HG02852 (cell line): ENCODE measurements around the gene SH3BP5.

ENCODE experiments used
- ATAC-seq: cut with Tn5 transposase; IDR thresholded peaks from one replicate; pipeline ENCODE4 v1.9.1; 2021; ENCODE audit warnings: mild to moderate bottlenecking, moderate library complexity; ENCODE audit not compliant: unreplicated experiment

SH3BP5 gene

DNA sequence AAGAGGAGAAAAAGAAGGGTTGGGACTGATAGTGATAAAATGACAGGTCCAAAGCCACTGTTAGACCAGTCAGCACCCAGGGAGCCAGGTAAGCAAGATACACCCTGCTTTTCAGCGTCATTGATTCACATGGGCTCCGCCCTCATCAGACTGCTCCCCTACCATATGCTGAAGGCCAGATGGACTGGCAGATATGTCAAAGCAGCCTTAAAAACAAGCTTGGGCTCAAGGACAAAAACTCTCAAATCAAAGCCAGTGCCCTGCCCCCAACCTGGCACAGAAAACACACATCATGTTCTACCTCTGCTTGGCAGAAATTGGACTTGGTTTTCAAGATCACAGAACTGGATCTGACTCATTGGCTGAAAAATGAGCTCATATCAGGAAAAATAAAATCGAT is 33.4 kb downstream of the SH3BP5 start:
- no peak for ATAC-seq

DNA sequence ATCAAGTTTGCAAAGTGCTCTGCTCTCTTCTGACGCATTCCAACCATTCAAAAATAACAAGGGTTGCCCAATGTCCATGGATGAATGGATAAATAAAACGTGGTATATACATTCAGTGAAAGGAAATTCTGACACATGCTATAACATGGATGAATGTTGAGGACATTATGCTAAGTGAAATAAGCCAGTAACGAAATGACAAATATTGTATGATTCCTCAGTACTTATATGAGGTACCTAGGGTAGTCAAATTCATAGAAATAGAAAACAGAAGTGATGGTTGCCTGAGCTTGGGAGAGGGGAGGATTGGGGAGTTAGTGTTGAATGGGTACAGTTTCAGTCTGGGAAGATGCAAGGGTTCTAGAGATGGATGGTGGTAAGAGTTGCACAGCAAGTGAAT is 33.9 kb downstream of the SH3BP5 start:
- ATAC-seq: no peak

DNA sequence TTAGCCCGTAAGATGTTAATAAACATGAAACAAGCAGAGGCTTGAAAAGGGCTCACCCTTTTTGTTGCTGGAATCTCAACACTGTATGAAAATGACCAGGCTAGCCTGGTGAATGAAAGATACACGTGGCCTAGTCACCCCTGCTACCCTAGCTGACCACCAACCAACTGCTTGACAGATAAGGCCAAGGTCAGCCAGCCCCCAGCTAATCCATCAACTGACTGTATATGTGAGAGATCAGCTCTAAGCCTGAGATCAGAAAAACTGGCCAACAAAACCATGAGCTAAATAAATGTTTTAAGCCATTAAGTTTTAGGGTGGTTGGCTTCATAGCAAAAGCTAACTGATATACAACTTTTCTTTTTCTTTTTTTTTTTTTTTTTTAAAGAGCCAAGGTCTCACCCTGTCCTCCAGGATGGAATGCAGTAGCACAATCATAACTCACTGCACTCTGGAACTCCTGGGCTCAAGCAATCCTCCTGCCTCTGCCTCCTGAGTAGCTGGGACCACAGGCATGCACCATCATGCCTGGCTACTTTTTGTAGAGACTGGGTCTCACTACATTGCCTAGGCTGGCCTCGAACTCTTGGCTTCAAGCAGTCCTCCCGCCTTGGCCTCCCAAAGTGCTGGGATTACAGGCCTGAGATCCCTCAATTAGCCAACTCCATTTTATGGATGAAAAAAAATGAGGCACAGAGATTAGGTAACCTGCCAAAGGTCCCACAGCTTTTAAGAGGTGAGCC is 34.6 kb downstream of the SH3BP5 start:
- no peak for ATAC-seq

DNA sequence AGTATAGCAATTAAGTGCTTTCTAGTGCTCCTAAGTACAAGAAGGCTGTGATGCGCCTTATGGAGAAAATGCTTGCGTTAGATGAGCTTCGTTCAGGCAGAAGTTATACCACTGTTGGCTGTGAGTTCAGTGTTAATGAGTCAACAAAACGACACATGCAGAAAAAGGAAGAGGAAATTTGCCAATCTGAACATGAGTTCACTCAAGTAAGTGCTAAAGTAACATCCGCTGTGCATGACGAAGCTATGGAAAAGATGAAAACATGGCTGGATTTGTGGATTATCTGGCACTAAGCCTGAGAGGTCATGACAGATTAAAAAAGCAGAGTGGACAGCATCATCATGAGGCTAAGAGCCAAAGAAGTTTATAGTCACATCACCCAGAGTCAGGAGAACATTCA is 36.9 kb downstream of the SH3BP5 start:
- no peak for ATAC-seq

GRCh38 chr3:15294929-15295328 is 37.5 kb downstream of the SH3BP5 start:
- ATAC-seq: no peak

DNA sequence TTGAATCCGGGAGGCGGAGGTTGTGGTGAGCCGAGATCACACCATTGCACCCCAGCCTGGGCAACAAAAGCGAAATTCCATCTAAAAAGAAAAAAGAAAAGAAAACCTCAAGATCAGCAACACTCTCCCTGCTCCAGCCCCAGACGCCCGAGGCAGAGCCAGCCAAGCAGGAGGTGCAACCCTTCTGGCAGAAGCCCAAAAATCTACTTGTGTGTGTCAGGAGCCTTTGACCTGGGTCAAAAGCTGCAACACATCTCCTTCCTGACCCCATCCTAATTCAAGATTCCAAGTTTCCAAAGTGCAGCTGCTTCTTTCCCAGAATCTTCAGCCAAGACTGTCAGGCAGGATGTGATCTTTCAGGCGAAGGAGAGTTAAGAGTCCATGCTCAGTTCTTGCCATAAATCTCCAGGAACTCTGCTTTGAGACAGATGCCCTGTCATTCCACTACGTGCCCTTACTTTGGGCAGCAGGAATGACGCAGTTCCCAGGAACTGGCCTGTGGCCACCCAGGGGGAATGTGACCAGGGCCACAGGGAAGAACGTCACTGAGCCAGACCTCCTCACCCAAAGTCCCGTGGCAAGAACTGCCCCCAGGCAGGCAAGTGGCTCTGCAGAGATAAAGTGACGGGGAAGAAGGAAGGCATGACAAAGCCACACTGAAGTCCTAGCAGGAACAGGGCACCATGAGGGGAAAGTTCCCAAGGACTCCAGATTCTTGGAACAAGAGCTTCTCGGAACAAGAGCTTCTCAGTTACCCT is 39.4 kb downstream of the SH3BP5 start:
- ATAC-seq: no peak

DNA sequence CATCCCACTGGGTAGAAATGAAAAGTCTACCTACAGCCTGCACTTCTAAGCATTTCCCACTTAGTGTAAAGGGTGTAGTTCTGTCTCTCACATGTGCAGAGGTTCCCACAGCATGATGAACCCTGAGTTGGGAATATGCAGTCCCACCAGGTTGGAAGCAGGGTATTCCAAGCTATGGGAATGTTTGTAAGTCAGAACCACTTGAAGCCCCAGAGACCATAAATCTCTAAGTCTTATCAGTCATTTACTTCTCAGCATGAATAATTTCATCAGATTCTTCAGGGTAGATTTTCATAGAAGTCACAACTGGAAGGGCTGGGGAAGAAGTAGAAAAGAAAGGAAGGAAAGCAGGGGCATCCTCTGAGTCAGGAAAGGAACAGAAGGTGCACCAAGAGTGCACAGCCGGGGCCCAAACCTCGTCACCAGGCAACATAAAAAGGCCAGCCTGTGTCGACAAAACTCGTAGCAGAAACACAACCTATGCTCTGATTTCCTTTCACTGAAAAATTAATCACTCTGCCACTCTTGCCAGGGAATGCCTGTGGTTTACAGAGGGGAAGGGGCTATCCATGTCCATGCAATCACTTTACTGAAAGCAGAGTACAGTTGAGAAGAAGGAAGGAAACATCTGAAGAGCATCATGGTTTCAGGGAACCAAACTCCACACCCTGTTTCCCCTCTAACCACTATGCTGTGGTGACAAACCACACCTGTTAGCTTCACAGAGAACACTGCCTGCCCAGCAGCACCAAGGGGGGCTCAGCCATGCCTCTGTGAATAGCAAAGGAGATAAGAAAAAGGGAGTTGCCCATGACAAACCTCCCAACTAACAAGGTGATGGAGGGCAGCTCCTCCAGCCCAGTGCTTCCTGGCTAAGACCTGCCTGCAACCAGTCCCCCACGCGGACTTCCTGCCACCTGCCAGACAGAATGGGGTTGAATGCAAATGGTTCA is 40.5 kb downstream of the SH3BP5 start:
- peak; percentile 83 for ATAC-seq

DNA sequence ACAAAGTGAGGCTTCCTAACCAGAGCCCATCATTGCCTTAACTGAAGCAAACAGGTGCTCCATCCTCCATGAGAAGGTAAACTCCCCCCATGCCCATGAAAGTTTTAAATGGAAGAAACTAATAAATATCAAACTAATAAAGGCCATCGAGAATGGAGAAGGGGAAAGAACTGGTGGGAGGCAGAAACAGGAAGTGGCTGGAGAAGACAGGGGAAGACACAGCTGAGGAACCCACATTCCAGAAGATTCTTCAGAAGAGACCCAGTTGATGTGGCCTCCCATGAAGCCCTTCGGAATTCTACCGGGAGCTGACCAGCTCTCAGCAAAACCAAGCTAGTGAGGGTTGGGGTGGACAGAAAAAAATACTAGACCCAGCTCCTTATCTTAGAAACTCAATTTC is 41.6 kb downstream of the SH3BP5 start:
- no peak for ATAC-seq

GRCh38 chr3:15289661-15290060 is 42.7 kb downstream of the SH3BP5 start:
- no peak for ATAC-seq

DNA sequence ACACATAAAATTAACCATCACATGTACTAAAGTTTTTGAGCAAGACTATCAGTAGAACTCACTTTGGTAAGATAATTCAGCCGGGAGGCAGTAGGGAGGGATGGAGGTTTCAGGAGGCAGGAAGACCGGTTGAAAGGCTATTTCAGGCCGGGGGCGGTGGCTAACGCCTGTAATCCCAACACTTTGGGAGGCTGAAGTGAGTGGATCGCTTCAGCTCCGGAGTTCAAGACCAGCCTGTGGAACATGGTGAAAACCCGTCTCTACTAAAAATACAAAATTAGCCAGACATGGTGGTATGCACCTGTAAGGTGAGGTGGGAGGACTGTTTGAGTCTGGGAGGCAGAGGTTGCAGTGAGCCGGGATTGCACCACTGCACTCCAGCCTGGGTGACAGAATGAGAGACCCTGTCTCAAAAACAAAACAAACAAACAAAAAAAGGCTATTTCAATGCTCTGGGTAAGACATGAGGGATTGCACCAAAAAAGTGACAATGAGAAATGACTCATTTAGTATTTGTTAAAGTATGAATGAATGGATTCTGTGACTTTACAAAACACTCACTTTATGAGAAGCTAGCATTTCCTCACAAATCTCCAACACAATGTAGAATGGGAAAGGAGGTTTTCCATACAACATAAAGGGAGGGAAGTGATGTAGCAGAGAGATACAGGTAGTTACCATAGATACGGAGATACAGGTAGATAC is 43.9 kb downstream of the SH3BP5 start:
- ATAC-seq: no peak

- ATAC-seq: no peak
These were observed 44.6 kb downstream of the SH3BP5 start for GRCh38 chr3:15287565-15288330.

- ATAC-seq: no peak
These were observed 46.4 kb downstream of the SH3BP5 start for GRCh38 chr3:15286022-15286421.

DNA sequence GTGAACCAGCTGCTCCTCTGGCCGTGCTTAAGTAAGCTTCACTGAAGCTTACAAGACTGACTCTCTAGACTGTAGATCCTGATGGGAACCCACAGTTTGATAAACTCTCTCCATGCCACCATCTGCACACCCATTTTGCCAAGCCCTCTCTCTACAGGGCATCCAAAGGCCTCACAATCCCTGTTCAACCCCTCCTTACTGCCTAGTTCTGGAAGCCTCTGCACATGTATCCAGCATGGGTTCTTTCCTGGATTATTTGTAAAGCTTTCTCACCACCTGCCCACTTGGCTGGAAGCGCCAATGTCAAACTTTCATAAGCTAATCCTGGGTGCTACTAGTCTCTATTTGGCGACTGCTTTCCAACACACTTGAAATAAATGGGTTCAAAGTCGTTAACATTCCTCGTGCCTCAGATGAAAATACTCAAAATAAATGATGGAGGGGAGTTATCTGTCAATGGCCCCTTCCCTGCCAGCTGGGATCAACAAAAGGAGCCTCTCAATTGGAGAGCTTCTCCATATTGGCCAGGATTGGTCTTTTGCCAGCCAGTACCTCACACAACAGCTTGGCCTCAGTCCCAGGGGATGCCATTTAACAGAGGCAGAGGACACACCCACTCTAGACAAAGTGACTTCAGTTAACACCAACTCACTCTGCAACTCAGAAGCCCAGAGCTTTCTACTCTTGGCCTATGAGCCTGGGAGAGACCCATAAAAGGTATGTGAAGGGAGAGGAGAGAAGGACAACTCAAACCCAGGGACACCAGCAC is 48.1 kb downstream of the SH3BP5 start:
- ATAC-seq: no peak

- ATAC-seq: no peak
These were observed 48.7 kb downstream of the SH3BP5 start for GRCh38 chr3:15283702-15284101.

DNA sequence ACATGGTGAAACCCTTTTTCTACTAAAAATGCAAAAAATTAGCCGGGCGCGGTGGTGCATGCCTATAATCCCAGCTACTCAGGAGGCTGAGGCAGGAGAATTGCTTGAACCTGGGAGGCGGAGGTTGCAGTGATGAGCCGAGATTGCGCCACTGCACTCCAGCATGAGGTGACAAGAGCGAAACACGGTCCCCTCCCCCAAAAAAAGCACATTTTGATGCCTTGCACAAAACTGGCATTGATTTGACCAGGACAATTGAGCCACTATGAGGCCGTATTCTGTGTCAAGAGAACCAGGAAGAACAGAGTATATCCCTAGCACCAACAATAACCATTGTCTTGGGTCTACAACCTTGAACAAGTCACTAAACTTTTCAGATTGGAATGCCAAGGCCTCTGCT is 50.6 kb downstream of the SH3BP5 start:
- no peak for ATAC-seq

DNA sequence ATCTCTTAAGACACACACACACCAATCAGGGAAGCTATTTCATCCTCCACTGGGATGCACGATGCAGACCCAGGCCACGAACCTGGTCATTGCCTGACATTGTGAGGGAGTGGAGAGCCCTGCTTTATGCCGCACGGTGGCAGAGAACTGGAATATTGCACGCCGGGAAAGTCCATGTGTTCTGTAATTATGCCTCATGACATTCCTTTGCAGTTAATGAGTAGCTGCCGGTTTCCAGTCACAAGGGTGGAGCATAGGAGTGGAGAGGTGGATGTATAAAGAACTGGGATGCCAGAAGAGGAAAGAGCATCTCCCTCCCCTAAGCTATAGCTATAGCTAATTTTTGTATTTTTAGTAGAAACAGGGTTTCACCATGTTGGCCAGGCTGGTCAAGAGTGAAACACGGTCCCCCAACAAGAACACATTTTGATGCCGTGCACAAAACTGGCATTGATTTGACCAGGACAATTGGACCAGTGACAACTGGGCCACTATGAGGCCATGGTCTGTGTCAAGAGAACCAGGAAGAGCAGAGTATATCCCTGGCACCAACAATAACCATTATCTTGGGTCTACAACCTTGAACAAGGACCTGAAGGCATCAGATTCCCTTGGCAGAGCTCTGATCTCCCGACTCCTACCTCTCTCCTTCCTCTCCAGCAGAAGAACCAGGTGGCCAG is 51.4 kb downstream of the SH3BP5 start:
- no peak for ATAC-seq

- no peak for ATAC-seq
These were observed 52.5 kb downstream of the SH3BP5 start for GRCh38 chr3:15279671-15280402.

- ATAC-seq: no peak
These were observed 53.2 kb downstream of the SH3BP5 start for GRCh38 chr3:15279205-15279604.
